IPS DF 19.7 (cell line): ENCODE results near the gene SETSIP.
"Not testable (repeated sequence)": the region's sequence is repeated elsewhere in the genome, so short reads cannot be mapped to it uniquely, and the experiment has no call there.

ENCODE experiments used
- DNase-seq: peaks from one replicate; pipeline ENCODE4 v3.0.0-alpha.2; 2013; ENCODE audit warnings: low read depth, low spot score

The SETSIP gene

GRCh38 chr1:92051948-92052347 lies 23.3 kb downstream of the SETSIP start:
- no peak for DNase-seq

- DNase-seq, result no peak
These were observed 29.3 kb downstream of the SETSIP start for GRCh38 chr1:92045766-92046495.

- no peak for DNase-seq
These were observed 31.6 kb downstream of the SETSIP start for GRCh38 chr1:92043621-92044020.

- DNase-seq, result no peak
These were observed 34.2 kb downstream of the SETSIP start for GRCh38 chr1:92040971-92041370.

- DNase-seq, result no peak
These were observed 36.4 kb downstream of the SETSIP start for GRCh38 chr1:92038695-92039346.

- DNase-seq, result no peak
These were observed 37.8 kb downstream of the SETSIP start for GRCh38 chr1:92037400-92037799.

GRCh38 chr1:92031281-92032110 lies 43.7 kb downstream of the SETSIP start:
- DNase-seq, result no peak

GRCh38 chr1:92030656-92031107 lies 44.5 kb downstream of the SETSIP start:
- no peak for DNase-seq

GRCh38 chr1:92029241-92029922 lies 45.8 kb downstream of the SETSIP start:
- no peak for DNase-seq

GRCh38 chr1:92026806-92027205 lies 48.4 kb downstream of the SETSIP start:
- DNase-seq, result no peak

- DNase-seq, result not testable (repeated sequence)
These were observed 49.2 kb downstream of the SETSIP start for GRCh38 chr1:92026042-92026441.
